Measurements from ENCODE around the gene LILRA6. TPM values are rescaled to one million over a fixed set of nuclear protein-coding genes. Genes with fewer than 3 reads are reported as not detected.

The LILRA6 gene
- total RNA-seq = not detected in 2 replicates

GRCh38 chr19:54242646-54243045 lies at the start of gene LILRA6:
Gene LILRA6 (minus strand): TSS chr19:54242790.

DNA sequence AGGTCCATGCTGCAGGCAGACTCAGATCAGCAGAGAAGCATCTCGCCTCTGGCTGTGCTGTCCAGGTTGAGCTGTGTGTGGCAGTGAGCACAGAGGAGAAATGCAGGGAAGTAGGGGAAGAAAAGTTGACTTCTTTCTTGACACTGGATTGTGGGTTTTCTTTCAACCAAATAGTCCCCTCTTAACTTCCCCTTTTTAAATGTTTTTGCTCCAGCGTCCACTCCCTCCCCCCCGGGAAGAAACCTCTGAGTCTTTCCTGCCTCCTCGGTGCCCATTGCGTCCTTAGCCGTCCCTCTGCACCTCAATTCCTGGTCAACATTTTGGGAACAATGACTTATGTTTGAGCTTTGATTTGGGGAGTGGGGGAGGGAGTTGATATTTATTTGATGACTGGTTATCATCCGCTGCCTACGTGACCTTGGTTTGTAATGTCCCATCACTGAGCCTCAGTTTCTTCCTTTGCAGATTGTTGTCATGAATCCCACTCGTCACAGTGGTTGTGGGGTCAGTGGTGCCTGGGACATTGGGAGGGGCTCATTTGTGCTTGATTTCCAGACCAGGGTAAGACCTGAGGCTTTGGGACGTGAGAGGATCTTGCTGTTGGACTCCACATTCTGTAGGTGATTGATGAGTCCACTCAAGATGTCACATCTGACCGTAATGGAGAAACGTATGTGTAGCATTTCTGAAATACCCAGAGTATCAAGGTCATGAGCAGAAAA lies 38.6 kb upstream of the LILRA6 start, which contains the start of gene LILRB2:
Gene LILRB2, minus strand, starts transcription at position 104 of the 722 bp plus-strand sequence. CDS start 614 bp downstream, outside the sequence.

GRCh38 chr19:54257116-54257480 lies 14.5 kb upstream of the LILRA6 start, which contains the start of gene LILRB5:
Gene LILRB5 (minus strand): TSS chr19:54257273. CDS start chr19:54257193, 80 bp downstream.

DNA sequence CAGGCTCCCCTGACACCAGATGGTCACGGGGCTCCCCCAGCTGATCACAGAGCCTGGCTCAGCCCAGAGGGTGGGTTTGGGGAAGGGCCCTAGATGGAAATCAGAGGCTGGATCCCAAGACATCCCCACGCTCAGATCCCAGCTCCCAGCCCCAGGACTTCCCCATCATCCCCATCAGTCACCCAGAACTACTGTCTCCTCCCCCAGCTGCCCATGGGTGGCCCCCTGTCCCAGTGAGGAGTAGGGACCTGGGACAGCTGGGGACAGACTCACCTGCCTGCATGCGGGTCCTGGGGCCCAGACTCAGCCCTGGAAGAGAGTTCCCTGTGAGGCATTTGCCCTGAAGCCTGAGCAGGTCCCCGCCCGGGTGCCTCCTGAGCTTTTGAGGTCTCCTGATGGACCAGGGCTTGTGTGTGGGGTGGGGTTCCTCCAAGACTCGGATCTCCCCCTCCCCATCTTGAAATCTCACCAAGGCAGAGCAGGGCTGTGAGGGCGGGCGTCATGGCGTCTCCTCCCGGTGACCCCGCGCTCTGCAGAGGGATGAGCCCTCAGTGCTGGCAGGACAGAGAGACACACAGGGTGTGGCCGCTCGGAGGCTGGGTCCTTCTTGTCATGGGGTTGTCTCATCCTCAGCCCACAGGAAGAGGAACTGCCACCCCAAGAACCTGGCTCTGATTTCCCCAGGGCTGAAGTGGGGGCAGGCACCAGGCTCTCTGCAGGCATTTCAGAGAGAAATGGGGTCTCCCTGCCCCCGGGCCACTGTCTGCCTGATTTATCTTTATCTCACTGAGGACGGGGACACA lies 19.9 kb downstream of the LILRA6 start, which contains the start of gene LILRB3:
Gene LILRB3, minus strand, starts transcription at position 534 of the 803 bp plus-strand sequence. Its CDS starts 31 bp downstream, at position 503.

DNA sequence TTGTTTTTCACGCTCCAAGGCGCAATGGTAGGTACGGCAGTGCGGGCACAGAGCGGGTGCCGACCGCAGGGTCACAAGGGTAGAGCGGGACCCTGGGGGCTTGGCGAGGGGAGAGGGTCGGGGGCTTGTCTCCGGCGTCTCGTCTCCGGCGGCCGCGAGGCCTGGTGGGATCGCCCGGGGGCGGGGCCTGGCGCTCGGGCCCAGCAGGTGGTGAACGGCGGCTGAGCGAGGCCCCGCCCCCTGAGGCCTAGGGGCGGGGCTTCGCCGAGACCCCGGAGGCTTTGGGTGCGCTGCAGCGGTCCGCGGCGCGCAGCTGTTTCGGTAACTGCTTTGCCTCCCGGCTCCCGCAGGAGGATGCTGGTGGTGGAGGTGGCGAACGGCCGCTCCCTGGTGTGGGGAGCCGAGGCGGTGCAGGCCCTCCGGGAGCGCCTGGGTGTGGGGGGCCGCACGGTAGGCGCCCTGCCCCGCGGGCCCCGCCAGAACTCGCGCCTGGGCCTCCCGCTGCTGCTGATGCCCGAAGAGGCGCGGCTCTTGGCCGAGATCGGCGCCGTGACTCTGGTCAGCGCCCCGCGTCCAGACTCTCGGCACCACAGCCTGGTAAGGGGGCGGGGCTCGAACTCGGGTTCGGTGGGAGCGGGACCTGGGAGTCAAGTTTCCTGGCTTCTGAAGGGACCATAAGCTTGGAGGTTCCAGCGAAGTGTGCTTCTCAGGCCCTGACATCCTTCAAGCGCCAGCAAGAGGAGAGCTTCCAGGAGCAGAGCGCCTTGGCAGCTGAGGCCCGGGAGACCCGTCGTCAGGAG lies 51.4 kb downstream of the LILRA6 start, which contains the start of gene TSEN34:
Gene TSEN34, plus strand, starts transcription at position 298 of the 800 bp plus-strand sequence. Its CDS starts 57 bp downstream, at position 355.

DNA sequence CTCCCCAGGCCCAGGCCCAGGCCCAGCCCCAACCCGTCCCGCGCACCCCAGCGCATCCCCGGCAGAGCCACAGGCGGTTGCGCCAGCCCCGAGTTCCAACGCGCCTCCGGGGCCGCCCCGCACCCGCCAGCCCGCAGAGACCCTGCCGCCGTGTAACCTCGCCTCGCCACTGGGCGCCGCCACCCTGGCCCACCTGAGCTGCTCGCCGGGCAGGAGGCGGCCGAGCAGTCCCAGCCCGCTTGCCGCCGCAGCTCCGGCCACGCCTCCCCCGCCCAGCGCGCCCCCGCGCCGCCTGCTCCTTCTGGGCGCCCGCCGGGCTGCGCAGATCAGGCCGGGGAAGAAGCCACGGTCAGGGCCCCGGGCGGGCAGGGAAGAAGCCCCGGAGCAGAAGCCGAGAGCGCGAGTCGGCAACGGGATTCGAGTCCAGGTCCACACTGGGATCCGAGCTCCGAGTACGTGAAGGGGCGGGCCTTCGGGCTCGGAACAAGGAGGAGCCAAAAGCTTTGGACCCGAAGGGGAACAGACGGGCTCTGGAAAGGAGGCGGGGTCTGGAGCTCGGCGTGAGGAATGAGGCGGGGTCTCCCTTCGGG lies 53.4 kb downstream of the LILRA6 start, which contains the start of gene MBOAT7:
Gene MBOAT7, minus strand, starts transcription at position 436 of the 590 bp plus-strand sequence. CDS start 1,072 bp downstream, outside the sequence.

Other genes starting within 250 kb of the LILRA6 start
- gene VSTM1, start 178.9 kb downstream of the LILRA6 start, total RNA-seq = not detected in 2 replicates
- gene TARM1, start 161.4 kb downstream of the LILRA6 start, total RNA-seq = not detected in 2 replicates
- gene OSCAR, start 142.0 kb downstream of the LILRA6 start, total RNA-seq = 0.35 and 2.3 TPM in 2 replicates
- 15.9 and 35.4 TPM in 2 replicates for gene NDUFA3, start 139.9 kb downstream of the LILRA6 start, total RNA-seq
- 14.1 and 20.3 TPM in 2 replicates for gene TFPT, start 127.1 kb downstream of the LILRA6 start, total RNA-seq
- 43.7 and 43.9 TPM in 2 replicates for gene PRPF31, start 127.0 kb downstream of the LILRA6 start, total RNA-seq
- 10.7 and 18.0 TPM in 2 replicates for gene CNOT3, start 105.0 kb downstream of the LILRA6 start, total RNA-seq
- 6.3 and 7.8 TPM in 2 replicates for gene LENG1, start 83.1 kb downstream of the LILRA6 start, total RNA-seq
- gene TMC4, start 69.6 kb downstream of the LILRA6 start, total RNA-seq = 0.47 and 1.3 TPM in 2 replicates
- 64.2 and 66.3 TPM in 2 replicates for gene MBOAT7, start 53.2 kb downstream of the LILRA6 start, total RNA-seq
- gene TSEN34, start 51.5 kb downstream of the LILRA6 start, total RNA-seq = 114 and 119 TPM in 2 replicates
- 2,453 and 3,108 TPM in 2 replicates for gene RPS9, start 41.9 kb downstream of the LILRA6 start, total RNA-seq
- gene LILRB3, start 19.8 kb downstream of the LILRA6 start, total RNA-seq = not detected in 2 replicates
- not detected in 2 replicates for gene LILRB5, start 14.5 kb upstream of the LILRA6 start, total RNA-seq
- not detected in 2 replicates for gene LILRB2, start 38.3 kb upstream of the LILRA6 start, total RNA-seq
- not detected in 2 replicates for gene LILRA5, start 70.4 kb upstream of the LILRA6 start, total RNA-seq
- not detected in 2 replicates for gene LILRA4, start 96.4 kb upstream of the LILRA6 start, total RNA-seq
- not detected in 2 replicates for gene LAIR1, start 122.1 kb upstream of the LILRA6 start, total RNA-seq
- gene TTYH1, start 172.7 kb upstream of the LILRA6 start, total RNA-seq = 0.23 TPM in 1 of 2 replicates, not detected in the other
- 32.9 and 46.9 TPM in 2 replicates for gene LENG8, start 206.4 kb upstream of the LILRA6 start, total RNA-seq
- 10.2 and 11.6 TPM in 2 replicates for gene LENG9, start 221.0 kb upstream of the LILRA6 start, total RNA-seq
- gene CDC42EP5, start 230.5 kb upstream of the LILRA6 start, total RNA-seq = 89.0 and 101 TPM in 2 replicates

All from pericardium fibroblast (primary cell).